NOMO-1 treated with DMSO at 0.1 percent for 48 hours (cell line): ENCODE results near the gene TOLLIP.
A peak's percentile ranks its signal among the peaks of the same experiment; 100 is the strongest.

Experiments
- DNase-seq: peaks from one replicate; lab custom pipeline; 2025; ENCODE audit not compliant: unreplicated experiment; lab: John Stamatoyannopoulos, UW

Gene TOLLIP

DNA sequence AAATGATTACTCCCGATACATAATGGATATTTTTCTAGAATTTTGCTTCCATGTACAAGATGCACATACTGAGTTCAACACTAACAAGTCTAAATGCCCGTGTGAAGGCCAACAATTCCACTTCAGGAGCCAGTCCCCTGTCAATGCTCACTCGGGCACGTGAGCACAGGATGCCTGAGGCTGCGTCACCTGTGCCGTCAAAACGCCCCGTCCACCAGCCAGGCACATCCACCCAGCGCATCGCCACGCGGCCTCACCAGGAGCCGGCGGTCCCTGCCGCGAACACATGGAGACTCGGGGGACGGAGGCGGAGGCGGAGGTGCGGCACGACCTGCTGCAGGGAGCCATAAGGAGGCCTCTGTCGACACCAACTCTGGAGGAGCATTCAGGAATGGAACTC, 9.8 kb downstream of the TOLLIP start:
- DNase-seq = no peak

DNA sequence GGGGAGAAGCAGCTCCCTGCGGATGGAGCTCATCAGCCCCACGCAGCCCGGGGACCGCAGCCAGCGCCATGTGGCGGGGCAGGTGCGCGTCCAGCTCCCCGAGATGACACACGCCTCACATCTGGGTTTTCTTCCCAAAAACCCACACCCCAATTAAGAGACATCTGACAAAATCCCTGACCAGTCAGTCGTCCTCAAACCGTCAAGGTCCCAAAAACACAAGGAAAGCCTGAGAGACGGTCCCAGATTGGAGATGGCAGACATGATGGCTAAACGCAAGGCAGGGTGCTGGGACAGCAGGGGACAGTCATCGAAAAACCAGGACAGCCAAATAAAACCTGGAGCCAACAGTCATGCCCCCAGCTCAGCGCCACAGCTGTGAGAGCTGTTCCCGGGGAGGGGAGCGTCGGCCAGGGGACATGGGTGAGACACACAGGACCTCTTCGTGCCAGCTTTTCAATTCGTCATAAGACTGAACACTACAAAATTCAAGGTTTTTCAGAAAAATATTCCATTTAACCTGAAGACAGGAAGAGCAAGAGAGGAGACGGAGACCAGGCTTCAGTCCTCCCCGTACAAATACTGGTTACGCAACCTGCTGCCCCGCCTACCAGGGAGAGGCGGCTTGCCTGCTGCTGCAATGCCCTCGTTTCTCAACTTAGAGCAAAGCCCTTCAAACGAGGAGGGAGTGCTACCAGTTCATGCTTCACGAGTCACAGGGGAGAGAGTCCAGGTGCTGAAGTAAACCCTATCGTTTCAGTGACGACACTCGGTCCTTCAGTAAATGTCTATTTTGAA, 10.5 kb downstream of the TOLLIP start:
- DNase-seq = peak; percentile 88

DNA sequence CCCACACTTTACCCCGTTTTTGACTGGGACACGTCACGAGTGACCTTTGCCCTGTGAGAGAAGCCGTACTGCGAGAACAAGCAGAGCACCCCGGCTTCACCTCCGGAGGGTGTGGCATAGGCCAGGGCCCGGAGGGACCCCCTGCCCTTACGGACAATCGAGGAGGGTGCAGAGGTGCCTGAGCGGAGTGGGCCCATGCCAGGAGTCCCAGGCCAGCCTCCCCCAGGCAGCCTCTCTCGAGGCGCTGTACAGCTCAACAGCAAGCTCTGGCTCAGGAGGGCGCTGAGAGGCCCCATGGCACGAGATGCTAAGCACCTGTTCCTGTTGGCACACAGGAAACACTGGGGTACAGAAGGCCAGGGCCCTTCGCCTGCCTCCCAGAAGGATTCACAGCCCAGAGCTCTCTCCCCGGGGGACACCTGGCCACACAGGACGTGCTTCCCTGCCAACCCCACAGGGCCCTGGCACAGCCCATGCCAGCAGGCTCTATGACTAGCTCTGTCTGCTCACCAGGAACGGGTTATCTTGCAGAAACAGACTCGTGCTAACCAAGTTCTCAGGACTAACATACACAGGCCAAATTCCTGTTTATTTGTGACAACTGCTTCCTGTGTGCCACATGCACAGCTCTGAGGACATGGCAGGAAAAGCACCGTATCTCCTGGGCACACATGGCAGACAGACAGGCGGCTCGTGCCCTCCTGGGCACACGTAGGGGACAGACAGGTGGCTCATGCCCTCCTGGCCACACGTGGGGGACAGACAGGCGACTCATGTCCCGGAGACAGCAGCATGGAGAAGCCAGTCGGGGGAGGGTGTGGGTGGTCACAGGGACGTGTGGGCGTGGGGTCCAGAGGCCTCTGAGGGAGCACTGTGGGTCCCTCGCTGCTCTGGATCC, 11.6 kb downstream of the TOLLIP start:
- DNase-seq = no peak

DNA sequence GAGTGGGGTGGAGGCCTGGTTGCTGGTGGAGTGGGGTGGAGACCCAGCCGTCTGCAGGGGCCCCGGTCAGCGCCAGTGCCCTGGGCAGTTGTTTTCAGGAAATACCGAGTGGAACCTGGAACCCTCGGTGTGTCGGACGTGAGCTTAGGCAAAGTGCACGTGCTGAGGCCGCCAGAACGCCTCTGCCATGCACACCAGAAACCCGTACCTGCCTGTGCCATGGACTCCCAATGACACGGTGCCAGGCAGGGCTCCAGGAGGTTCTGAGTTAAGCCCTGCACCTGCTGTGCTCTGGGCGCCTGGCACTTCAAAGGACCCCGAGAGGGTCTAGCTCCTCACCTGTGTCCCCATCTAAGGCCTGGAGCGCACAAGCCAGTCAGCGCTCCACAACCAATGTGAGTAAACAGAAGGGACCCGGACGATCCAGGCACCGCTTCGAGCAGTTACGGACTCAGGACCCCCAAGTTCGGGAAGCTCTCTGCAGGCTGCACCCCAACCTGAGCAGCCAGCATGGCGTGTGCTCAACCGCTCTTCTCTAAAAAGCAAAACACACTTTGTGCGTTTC, 12.3 kb downstream of the TOLLIP start:
- no peak for DNase-seq

DNA sequence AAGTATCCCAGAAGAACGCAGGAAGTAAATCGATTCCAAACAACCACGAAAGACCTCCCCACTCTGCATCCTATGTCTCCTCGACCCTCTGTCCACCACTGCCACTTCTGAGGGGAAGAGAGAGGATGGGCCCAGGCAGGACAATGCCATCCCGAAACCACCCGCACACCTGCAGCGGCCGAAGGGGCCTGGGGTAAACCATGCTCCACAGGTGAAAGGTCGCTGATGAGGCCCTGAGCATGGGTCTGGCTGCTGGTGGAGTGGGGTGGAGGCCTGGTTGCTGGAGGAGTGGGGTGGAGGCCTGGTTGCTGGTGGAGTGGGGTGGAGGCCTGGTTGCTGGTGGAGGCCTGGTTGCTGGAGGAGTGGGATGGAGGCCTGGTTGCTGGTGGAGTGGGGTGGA, 13.1 kb downstream of the TOLLIP start:
- no peak for DNase-seq

DNA sequence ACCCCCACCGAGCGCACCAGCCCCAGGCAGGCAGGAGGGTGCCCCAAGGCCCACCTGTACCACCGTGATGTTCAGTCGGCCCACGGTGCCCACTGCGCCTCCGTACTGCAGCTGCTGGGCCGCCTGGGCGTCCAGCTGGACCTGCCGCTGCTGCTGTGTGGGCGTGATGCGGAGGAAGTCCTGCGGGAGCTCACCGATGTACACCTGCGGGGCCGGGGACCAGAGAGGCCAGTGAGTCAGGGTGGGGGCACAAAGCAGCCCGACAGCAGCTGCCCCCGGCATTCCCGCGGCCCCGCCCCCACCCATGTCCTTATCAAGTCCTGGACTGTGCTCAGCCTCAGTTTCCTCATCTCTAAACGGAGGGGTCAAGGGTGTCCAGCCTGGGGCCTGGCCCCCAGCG, 13.8 kb downstream of the TOLLIP start:
- no peak for DNase-seq

DNA sequence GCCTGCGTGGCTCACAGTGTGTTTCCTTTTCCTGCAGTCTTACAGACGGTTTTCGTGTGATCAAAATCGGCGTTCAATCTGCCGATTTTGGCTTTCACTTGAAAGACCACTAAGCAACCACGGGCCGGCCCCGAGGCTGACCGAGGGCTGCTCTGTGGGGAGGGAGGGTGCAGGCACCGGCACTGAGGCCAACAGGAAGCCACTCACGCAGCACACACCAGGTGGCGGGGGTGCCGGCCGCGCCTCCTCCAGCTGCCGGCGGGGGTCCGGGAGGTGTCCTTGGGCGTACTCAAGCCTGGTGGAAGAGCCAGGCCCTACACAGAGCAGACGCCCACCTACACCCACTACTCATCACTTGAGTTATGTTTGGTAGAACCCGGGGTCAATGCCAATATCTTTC, 14.3 kb downstream of the TOLLIP start:
- no peak for DNase-seq

DNA sequence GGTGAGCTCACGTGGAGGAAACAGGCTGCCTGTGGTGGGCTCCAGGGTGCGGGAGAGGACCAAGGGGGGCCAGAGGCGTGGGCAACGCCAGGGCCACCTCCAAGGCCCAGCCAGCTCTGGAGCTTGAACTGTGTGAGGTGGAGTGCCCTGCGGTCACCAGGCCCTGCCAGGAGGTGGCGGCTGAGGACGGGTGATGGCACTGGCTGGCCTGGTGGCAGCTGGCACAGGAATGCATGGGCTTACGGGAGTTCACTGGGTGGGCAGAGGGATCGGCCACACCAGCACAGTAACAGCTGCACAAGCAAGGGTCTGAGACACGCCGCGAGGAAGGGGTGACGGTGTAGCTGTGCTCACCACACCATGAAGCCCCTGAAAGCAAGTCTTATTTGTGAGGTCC, 15.8 kb downstream of the TOLLIP start:
- no peak for DNase-seq

DNA sequence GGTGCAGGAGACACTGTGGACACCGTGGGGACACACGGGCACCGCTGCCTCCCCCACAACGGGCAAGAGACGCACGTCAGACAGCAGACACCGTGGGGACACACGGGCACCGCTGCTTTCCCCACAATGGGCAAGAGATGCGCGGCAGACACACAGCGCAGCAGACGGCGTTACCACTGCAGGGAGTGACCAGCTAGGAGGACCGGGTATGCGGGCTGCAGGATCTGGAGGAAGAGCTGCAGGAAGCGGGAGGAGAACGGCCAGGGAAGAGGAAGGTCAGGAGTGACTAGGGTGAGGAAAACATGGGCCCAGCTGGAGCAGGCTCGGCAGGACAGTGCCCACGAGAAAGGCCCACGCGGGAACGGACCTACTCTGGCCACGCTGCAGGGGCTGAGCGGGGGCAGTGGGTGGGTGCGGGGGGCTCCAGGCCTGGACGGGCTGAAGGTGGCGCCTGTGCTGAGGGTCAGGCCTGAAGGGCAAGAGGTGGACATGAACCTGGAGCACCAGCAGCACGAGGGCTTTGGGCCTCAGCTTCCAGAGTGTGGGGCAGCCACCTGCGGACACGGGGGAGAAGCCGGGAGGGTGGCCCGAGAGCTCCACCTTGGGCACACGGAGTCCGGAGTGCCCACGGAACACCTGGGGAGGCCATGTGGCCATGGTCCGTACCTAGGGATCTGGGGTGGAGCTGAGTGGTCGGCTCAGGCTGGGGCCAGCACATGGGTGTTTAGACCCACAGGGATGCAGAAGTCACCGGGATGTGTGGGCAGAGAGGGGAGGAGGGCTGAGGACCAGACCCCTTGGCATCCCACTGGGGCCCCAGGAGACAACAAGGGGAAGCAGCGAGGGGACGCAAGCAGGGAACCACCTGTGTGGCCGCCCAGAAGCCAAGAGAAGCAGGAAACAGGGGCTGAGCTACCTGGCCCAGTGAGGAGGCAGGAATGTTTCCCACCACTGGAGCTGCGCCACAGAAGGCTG, 16.5 kb downstream of the TOLLIP start:
- DNase-seq = no peak

DNA sequence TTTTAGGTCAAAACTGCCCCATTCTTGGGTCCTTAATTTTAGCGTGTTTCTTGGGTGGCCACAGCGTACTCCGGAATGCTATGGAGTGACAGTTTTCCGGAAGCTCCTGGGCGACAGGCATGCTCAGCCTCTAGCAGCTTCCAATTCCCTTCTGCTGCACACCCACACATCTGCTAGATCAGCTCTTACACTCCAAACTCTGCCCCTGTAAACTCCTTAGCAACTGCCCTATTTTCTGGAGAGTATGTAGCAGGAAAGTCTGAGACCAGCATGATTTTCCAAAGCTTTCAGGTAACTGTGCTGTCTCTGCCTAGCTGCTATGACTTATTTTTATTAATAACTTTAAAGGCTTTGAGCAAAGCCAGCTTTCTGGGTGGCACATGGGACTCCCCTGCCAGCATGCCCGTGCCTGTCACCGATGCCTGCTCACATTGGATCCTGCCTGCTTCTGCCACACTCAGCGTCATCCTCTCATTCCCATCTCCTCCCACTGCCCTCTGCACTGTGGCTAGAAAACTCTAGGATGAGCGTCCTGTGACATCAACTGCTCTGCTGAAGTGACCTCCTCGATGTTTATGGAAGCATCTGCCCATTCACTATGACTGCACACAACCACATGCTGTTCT, 17.3 kb downstream of the TOLLIP start:
- no peak for DNase-seq

DNA sequence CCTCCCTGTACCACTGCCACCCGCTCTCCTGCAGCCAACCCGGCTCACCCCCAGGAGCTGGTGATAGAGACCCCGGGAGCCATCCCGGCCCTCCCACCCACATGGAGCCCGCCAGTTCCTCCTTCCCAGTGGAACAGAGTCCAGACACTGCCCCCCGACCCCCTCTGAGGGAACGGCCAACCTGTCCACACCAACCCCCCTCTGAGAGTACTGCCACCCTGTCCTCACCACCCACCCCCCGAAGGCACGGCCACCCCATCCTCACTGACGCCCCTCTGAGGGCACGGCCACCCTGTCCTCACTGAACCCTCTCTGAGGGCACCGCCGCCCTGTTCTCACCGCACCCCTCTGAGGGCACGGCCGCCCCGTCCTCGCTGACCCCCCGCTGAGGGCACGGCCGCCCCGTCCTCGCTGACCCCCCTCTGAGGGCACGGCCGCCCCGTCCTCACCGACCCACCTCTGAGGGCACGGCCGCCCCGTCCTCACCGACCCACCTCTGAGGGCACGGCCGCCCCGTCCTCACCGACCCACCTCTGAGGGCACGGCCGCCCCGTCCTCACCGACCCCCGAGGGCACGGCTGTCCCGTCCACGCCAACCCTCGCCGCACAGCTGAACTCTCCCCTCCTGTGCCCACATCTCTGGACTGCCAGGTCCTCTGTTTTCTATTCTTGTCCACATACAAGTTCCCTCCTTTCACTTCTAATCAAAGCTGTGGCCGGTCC, 18.0 kb downstream of the TOLLIP start:
- no peak for DNase-seq

DNA sequence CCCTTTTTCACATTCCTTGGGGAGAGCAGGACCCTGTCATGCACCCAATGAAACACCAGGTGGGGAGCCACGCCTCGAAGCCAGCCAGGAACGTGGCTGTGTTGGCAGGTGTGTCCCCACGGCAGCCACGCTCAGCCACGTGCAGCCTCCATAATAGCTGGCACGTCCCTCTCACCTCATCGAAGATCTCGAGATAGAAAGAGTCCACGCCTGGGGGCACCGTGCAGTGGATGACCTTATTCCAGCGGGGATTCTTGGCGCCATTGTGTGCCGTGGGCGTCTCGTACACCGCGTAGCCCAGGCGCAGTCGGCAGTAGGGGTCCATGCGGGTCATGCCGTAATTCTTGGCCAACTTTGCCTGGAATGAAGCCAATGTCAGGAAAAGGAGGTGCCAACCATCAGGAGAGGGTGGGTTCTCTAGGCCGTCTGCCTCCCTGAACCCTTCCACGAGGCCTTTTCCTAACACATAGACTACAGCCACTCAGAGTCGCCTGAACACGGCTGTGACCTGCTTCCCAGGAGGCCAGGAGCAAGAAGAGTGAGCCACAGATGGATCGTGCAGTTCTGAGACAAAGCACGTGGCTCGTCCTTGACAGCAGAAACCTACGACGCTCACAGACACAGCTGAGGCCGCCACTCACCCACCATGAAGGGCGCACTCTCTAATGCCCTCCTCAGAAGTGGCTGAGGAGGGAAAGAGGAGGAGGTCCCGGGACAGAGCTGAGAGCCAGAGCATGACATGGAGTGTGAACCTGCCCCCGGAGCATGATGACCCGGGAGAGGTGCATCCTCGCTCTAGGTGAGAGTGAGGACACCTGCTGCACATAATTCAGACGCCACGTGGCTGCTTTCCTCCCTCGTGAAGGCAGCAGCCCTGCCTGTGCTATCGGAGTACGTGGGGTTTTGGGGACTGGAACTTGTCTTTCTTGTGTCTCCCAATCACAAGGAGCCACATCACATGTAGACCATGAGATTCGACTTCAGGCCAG, 19.1 kb downstream of the TOLLIP start:
- DNase-seq = no peak

DNA sequence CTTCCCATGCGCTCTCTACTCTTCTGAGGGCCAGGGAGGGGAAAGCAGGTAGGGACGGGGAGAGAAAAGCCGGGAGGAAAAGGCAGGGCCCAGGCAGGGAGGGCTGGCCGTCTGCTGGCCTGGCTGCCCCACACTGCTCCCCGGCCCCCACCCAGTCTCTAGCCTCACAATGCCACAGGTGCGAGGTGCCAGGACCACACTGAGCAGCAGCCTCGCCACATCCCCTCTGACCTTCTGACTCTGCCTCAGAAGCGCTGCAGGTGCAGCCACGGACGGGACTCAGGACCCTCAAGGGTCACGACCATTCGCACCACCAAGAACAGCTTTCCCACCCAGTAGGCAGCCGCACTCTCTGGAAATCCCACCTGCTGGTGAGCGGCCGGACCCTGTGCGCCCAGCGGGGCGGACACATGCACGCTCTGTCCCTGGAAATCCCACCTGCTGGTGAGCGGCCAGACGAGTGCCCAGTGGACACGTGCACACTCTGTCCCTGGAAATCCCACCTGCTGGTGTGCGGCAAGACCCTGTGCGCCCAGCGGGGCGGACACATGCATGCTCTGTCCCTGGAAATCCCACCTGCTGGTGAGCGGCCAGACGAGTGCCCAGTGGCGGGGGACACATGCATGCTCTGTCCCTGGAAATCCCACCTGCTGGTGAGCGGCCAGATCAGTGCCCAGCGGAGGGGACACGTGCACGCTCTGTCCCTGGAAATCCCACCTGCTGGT, 20.1 kb downstream of the TOLLIP start:
- no peak for DNase-seq

DNA sequence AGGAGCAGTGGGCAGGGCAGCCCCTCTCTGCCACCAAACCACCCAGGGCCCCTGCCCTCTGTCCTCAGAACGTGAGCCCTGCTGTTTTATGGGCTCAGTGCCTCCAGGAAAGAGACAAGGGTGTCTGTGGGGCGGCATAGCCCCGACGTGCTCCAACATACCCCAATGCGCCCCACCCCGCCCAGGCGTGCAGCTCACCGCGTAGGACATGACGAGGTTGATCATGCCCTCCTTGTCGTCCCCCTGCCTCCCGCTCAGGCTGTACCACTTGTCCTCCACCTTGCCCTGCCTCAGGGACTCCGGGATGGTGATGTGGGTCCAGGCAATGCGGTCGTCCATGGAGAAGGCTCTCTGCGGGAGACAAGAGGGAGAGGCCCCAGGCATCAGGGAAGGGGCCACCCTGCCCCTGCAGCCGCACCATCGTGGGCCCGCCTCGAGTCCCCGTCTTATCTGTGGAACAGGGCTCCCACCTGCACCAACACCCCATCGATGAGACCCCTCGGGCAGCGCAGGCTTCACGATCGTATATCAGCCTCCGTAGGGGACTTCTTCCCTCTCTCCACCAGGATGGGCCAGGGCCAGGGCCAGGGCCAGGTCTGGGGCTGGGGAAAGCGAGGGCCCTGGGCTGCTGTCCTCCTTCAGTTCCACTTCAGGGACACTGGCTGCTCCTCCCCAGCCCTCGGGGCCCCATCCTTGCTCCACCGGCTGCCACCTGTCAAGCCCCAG, 20.8 kb downstream of the TOLLIP start:
- DNase-seq = no peak

DNA sequence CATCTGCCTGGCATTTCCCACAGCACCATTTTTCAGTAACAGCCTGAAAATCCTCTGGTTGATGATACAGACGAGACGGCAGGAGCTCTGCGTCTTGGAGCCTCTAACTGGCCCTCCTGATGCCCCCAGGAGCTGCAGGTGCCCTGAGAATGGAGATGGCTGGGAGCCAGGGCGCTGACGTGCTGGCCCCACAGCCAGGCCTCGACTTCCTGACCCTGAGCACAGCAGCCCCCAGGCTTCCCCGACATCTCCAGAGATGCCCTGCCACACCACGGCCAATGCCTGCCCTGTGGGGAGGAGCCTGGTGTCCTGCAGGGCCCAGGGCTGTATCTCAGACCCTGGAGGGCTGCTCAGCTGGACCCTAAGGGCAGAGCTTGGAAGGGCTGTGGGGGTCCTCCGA, 21.5 kb downstream of the TOLLIP start:
- DNase-seq = no peak

DNA sequence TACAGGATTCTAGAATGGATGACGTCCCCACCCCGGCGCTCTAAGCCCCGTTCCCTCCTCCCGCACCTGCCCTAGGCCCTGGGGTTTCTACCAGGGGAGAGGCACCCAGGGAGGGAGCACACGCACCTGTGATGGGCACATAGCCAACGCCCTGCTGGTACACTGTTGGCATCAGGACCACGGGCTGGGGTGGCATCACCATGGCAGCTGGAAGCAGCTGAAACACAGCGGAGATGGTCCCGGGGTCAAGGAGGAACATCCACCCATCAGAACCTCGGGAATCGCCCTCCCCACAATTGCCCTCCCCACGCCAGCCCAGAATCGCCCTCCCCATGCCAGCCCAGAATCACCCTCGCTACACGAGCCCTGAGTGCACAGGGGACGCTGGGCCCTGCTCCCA, 23.6 kb downstream of the TOLLIP start:
- DNase-seq = no peak

DNA sequence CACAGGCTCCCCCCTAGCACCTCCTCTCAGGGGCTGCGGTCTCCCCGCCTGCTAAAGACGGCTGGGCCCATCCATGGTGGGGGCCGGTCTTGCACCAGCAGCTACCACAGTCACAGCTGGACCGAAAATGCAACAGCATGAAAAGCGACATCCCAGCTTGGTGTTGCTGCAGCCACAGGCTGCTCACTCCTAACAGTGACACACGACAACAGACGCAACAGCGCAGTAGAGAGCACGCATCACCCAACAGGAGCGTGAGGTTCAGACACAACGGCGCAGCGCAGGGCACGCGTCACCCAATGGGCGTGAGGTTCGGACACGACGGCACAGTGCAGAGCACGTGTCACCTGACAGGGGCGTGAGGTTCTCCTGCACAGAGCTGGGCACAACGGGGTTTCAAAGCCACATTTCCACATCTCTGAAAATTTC, 24.1 kb downstream of the TOLLIP start:
- DNase-seq = no peak
